ENCODE measurements around the gene LIPC.

- TF ChIP-seq CTCF (IDR thresholded peaks at IDR 0.05) (no peak), ZFX (IDR thresholded peaks at IDR 0.05; ENCODE audit: borderline replicate concordance) (no peak)
Measured at GRCh38 chr15:58448331-58448730, 16.5 kb downstream of the LIPC start.
